Neural cell (in vitro differentiated cells): Measurements from ENCODE around the gene BTBD9.

Source experiments
- CTCF ChIP-seq: fragments of 450-650 bp; IDR thresholded peaks from 2 replicates; pipeline ENCODE4 v1.5.1; 2014; ENCODE audit warnings: antibody characterized with exemption, mild to moderate bottlenecking, moderate library complexity; ENCODE audit not compliant: poor library complexity, severe bottlenecking
- MXI1 ChIP-seq: fragments of 450-650 bp; conservative IDR thresholded peaks from 2 replicates; pipeline ENCODE4 v1.6.1; 2014; ENCODE audit warnings: antibody characterized with exemption, mild to moderate bottlenecking; ENCODE audit not compliant: poor library complexity, severe bottlenecking
- POLR2AphosphoS5 ChIP-seq: IDR thresholded peaks from 2 replicates; pipeline ENCODE4 v1.6.1; 2012
- RAD21 ChIP-seq: fragments of 450-650 bp; conservative IDR thresholded peaks from 2 replicates; pipeline ENCODE4 v1.6.1; 2014; ENCODE audit warnings: antibody characterized with exemption, mild to moderate bottlenecking, moderate library complexity
- REST ChIP-seq: IDR thresholded peaks from 2 replicates; pipeline ENCODE4 v1.6.1; 2012; ENCODE audit warnings: borderline replicate concordance
- SMC3 ChIP-seq: fragments of 450-650 bp; conservative IDR thresholded peaks from 2 replicates; pipeline ENCODE4 v1.6.1; 2014; ENCODE audit warnings: antibody characterized with exemption, mild to moderate bottlenecking, moderate library complexity; ENCODE audit not compliant: poor library complexity
- TAF1 ChIP-seq: IDR thresholded peaks from 2 replicates; pipeline ENCODE4 v1.6.1; 2012; ENCODE audit warnings: low read depth

GRCh38 chr6:38688579-38689087 is 48.9 kb upstream of the BTBD9 start:
- no peak for TF ChIP-seq CTCF
- TF ChIP-seq POLR2AphosphoS5 = no peak
- TF ChIP-seq TAF1 = no peak
- TF ChIP-seq RAD21 = no peak
- no peak for TF ChIP-seq MXI1
- TF ChIP-seq SMC3 = no peak
- no peak for TF ChIP-seq REST
